Measurements from ENCODE around the gene PRLHR.

DNA sequence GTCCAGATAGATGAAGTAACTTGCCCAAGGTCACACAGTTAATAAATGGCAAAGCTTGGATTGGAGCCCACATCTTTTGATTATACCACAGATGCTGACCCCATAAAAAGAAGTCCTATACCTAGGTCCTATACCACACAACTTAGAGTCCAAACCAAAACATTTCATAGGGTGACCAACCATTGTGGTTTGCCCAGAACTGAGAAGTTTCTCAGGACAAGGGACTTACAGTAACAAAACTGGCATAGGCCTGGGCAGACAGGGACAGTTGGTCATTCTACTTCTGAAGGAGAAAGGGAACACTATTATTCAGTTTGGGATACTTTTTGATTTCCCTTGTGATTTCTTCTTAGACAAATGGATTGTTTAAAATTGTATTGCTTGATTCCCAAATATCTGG lies 32.9 kb upstream of the PRLHR start:
- TF ChIP-seq, protein P1, sequence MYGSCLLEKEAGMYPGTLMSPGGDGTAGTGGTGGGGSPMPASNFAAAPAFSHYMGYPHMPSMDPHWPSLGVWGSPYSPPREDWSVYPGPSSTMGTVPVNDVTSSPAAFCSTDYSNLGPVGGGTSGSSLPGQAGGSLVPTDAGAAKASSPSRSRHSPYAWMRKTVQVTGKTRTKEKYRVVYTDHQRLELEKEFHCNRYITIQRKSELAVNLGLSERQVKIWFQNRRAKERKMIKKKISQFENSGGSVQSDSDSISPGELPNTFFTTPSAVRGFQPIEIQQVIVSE (CRISPR knock-in tag; IDR thresholded peaks at IDR 0.05; ENCODE audit: borderline replicate concordance) = no peak
- TF ChIP-seq, protein P2, sequence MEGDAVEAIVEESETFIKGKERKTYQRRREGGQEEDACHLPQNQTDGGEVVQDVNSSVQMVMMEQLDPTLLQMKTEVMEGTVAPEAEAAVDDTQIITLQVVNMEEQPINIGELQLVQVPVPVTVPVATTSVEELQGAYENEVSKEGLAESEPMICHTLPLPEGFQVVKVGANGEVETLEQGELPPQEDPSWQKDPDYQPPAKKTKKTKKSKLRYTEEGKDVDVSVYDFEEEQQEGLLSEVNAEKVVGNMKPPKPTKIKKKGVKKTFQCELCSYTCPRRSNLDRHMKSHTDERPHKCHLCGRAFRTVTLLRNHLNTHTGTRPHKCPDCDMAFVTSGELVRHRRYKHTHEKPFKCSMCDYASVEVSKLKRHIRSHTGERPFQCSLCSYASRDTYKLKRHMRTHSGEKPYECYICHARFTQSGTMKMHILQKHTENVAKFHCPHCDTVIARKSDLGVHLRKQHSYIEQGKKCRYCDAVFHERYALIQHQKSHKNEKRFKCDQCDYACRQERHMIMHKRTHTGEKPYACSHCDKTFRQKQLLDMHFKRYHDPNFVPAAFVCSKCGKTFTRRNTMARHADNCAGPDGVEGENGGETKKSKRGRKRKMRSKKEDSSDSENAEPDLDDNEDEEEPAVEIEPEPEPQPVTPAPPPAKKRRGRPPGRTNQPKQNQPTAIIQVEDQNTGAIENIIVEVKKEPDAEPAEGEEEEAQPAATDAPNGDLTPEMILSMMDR (IDR thresholded peaks at IDR 0.05) = no peak
